ENCODE measurements around the gene PALB2. TPM values are rescaled to one million over a fixed set of nuclear protein-coding genes. Genes with fewer than 3 reads are reported as not detected.
"Not testable (repeated sequence)": the region's sequence is repeated elsewhere in the genome, so short reads cannot be mapped to it uniquely, and the experiment has no call there.

Gene PALB2
- total RNA-seq, 1 experiment from 2014 or later = 19.7 TPM

GRCh38 chr16:23587726-23588125 is 53.4 kb downstream of the PALB2 start:
- peaks cover 47% of the 10 kb centered on the region for H4K20me1 ChIP-seq (ENCODE audit: insufficient read depth, low read depth, low read length)
- no peaks in the 10 kb centered on the region for H3K9me2 ChIP-seq (replicated peaks; ENCODE audit: insufficient read depth, low read length)
- H3K4me3 ChIP-seq (ENCODE audit: low read length) = no peak overlapping the region
- no peak overlapping the region for H3K27ac ChIP-seq (ENCODE audit: low read length)
- no peak for DNase-seq
- peaks cover 46% of the 10 kb centered on the region; the same call in 1 of the 2 replicates for H3K36me3 ChIP-seq (ENCODE audit: insufficient read depth, low read length)
- H2AFZ ChIP-seq (ENCODE audit: low read length) = no peak overlapping the region
- no peaks in the 10 kb centered on the region for H3K9me3 ChIP-seq (ENCODE audit: low read length)
- H3K4me2 ChIP-seq (ENCODE audit: low read depth, low read length, poor library complexity, severe bottlenecking) = no peak overlapping the region
- H3K27me3 ChIP-seq (ENCODE audit: low read length) = no peaks in the 10 kb centered on the region
- no peaks in the 10 kb centered on the region for H3K4me1 ChIP-seq (ENCODE audit: low read length)
- H3K79me2 ChIP-seq (ENCODE audit: low read length) = peaks cover 61% of the 10 kb centered on the region
- H3K9ac ChIP-seq (ENCODE audit: low read length) = no peak overlapping the region

DNA sequence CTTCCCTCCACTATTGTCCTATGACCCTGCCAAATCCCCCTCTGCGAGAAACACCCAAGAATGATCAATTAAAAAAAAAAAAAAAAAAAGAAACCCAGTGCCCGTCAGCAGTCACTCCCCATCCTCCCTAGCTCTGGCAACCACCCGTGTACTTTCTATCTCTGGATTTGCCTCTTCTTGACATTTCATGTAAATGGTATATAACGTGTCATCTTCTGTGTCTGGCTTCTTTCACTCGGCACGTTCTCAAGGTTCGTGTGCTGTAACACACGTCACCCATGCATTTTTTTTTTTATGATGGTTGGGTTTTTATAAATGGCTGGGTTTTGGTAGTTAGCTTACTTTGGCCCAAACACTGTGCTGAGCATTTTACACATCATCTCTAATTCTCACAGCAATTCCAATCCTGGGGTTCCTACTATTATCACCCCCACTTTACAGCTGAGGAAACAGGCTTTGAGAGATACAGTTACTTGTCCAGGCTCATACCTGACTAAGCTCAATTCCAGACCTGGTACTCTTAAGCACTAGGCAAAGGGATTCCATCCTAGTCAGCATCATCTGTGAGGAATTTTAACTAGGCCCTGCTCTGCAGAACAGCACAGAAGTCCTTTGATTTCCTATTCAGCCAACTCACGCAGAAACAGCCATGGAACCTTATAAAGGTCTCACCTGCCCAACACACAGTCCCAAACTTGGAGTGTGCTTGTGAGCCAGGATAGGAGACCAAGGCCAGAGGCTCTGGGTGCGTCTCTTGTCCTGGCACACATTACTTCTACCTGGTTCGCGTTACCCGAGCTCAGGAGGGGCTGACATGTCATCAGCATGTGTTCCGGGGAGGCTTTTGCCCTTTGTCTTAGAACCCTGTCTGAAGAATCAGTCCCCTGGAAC is 56.7 kb downstream of the PALB2 start:
- Histone ChIP-seq H3K9me3 (ENCODE audit: low read length) (no peaks in the 10 kb centered on the region), H2AFZ (ENCODE audit: low read length) (no peak overlapping the region), H3K4me3 (ENCODE audit: low read length) (no peak overlapping the region), H3K4me2 (ENCODE audit: low read depth, low read length, poor library complexity, severe bottlenecking) (no peak overlapping the region), H3K36me3 (ENCODE audit: insufficient read depth, low read length) (peaks cover 26% of the 10 kb centered on the region; the same call in 1 of the 2 replicates), H3K27me3 (ENCODE audit: low read length) (no peaks in the 10 kb centered on the region), H3K9ac (ENCODE audit: low read length) (no peak overlapping the region), H3K4me1 (ENCODE audit: low read length) (no peaks in the 10 kb centered on the region), H4K20me1 (ENCODE audit: insufficient read depth, low read depth, low read length) (peaks cover 20% of the 10 kb centered on the region), H3K79me2 (ENCODE audit: low read length) (peaks cover 28% of the 10 kb centered on the region), H3K9me2 (replicated peaks; ENCODE audit: insufficient read depth, low read length) (no peaks in the 10 kb centered on the region), H3K27ac (ENCODE audit: low read length) (no peak overlapping the region)
- no peak for DNase-seq

GRCh38 chr16:23583271-23583670 is 57.8 kb downstream of the PALB2 start:
- H3K9me3 ChIP-seq (ENCODE audit: low read length); H3K4me2 ChIP-seq (ENCODE audit: low read depth, low read length, poor library complexity, severe bottlenecking); H3K4me3 ChIP-seq (ENCODE audit: low read length); H3K27ac ChIP-seq (ENCODE audit: low read length); H2AFZ ChIP-seq (ENCODE audit: low read length); H3K9me2 ChIP-seq (replicated peaks; ENCODE audit: insufficient read depth, low read length); DNase-seq; H3K9ac ChIP-seq (ENCODE audit: low read length); H3K27me3 ChIP-seq (ENCODE audit: low read length); H3K4me1 ChIP-seq (ENCODE audit: low read length): not testable (repeated sequence)
- Histone ChIP-seq H3K36me3 (ENCODE audit: insufficient read depth, low read length) (peaks cover 23% of the 10 kb centered on the region; the same call in 1 of the 2 replicates), H3K79me2 (ENCODE audit: low read length) (peaks cover 16% of the 10 kb centered on the region), H4K20me1 (ENCODE audit: insufficient read depth, low read depth, low read length) (peaks cover 15% of the 10 kb centered on the region)

DNA sequence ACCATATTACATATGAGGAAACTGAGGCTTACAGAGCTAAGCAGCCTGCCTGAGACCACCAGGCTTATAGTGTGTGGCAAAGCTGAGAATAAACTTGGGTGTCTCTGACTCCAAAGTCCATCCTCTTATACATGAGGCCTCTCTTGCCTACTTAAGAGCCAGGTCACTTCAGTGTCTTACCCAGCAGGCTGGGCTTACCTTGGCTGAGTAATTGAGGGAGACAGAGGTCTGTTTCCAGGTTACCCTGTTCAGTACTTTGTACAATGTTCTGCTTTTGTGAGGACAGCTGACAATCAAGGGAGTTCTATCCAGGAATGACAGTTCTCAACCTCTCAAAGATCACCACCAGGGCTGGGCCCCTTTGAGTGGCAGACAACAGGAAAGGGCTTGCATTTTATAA is 59.3 kb downstream of the PALB2 start:
- no peak for DNase-seq
- Histone ChIP-seq H3K27ac (ENCODE audit: low read length) (no peak overlapping the region), H3K36me3 (ENCODE audit: insufficient read depth, low read length) (peaks cover 23% of the 10 kb centered on the region; the same call in 1 of the 2 replicates), H3K9me3 (ENCODE audit: low read length) (no peaks in the 10 kb centered on the region), H2AFZ (ENCODE audit: low read length) (no peak overlapping the region), H3K4me3 (ENCODE audit: low read length) (no peak overlapping the region), H3K9me2 (replicated peaks; ENCODE audit: insufficient read depth, low read length) (no peaks in the 10 kb centered on the region), H3K27me3 (ENCODE audit: low read length) (no peaks in the 10 kb centered on the region), H3K9ac (ENCODE audit: low read length) (no peak overlapping the region), H3K79me2 (ENCODE audit: low read length) (0 out of 2 replicates have a peak, but pooled peaks cover 3% of the 10 kb centered on the region), H3K4me1 (ENCODE audit: low read length) (no peaks in the 10 kb centered on the region), H4K20me1 (ENCODE audit: insufficient read depth, low read depth, low read length) (peaks cover 8% of the 10 kb centered on the region; the same call in 1 of the 2 replicates), H3K4me2 (ENCODE audit: low read depth, low read length, poor library complexity, severe bottlenecking) (no peak overlapping the region)

- Histone ChIP-seq H3K36me3 (ENCODE audit: insufficient read depth, low read length) (peaks cover 23% of the 10 kb centered on the region; the same call in 1 of the 2 replicates), H3K9me2 (replicated peaks; ENCODE audit: insufficient read depth, low read length) (no peaks in the 10 kb centered on the region), H3K27me3 (ENCODE audit: low read length) (no peaks in the 10 kb centered on the region)
Observed at GRCh38 chr16:23580391-23580790, 60.7 kb downstream of the PALB2 start.

DNA sequence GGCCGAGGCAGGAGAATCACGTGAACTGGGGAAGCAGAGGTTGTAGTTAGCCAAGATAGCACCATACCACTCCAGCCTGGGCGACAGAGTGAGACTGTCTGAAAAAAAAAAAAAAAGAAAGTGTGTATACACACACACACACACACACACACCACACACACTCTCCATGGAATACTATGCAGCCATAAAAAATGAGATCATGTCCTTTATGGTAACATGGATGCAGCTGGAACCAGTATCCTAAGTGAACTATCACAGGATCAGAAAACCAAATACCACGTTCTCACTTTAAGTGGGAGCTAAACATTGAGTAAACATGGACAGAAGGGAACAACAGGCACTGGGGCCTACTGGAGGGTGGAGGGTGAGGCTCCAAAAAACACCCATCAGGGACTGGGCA is 61.7 kb downstream of the PALB2 start:
- no peak overlapping the region for H3K4me2 ChIP-seq (ENCODE audit: low read depth, low read length, poor library complexity, severe bottlenecking)
- no peaks in the 10 kb centered on the region for H3K4me1 ChIP-seq (ENCODE audit: low read length)
- no peak overlapping the region for H3K4me3 ChIP-seq (ENCODE audit: low read length)
- no peaks in the 10 kb centered on the region for H4K20me1 ChIP-seq (ENCODE audit: insufficient read depth, low read depth, low read length)
- no peak overlapping the region for H3K27ac ChIP-seq (ENCODE audit: low read length)
- H3K9ac ChIP-seq (ENCODE audit: low read length) = no peak overlapping the region
- H3K27me3 ChIP-seq (ENCODE audit: low read length) = no peaks in the 10 kb centered on the region
- H3K36me3 ChIP-seq (ENCODE audit: insufficient read depth, low read length) = peaks cover 13% of the 10 kb centered on the region; the same call in 1 of the 2 replicates
- no peak overlapping the region for H2AFZ ChIP-seq (ENCODE audit: low read length)
- DNase-seq = no peak
- H3K9me3 ChIP-seq (ENCODE audit: low read length) = no peaks in the 10 kb centered on the region
- H3K9me2 ChIP-seq (replicated peaks; ENCODE audit: insufficient read depth, low read length) = no peaks in the 10 kb centered on the region
- no peaks in the 10 kb centered on the region for H3K79me2 ChIP-seq (ENCODE audit: low read length)

More at GRCh38 chr16:23580391-23580790, 60.7 kb downstream of the PALB2 start:
- Histone ChIP-seq H3K4me2 (ENCODE audit: low read depth, low read length, poor library complexity, severe bottlenecking) (no peak overlapping the region), H3K9ac (ENCODE audit: low read length) (no peak overlapping the region), H3K9me3 (ENCODE audit: low read length) (no peaks in the 10 kb centered on the region), H3K79me2 (ENCODE audit: low read length) (no peaks in the 10 kb centered on the region), H2AFZ (ENCODE audit: low read length) (no peak overlapping the region), H3K27ac (ENCODE audit: low read length) (no peak overlapping the region), H4K20me1 (ENCODE audit: insufficient read depth, low read depth, low read length) (peaks cover 5% of the 10 kb centered on the region; the same call in 1 of the 2 replicates), H3K4me3 (ENCODE audit: low read length) (no peak overlapping the region), H3K4me1 (ENCODE audit: low read length) (no peaks in the 10 kb centered on the region)
- no peak for DNase-seq

DNA sequence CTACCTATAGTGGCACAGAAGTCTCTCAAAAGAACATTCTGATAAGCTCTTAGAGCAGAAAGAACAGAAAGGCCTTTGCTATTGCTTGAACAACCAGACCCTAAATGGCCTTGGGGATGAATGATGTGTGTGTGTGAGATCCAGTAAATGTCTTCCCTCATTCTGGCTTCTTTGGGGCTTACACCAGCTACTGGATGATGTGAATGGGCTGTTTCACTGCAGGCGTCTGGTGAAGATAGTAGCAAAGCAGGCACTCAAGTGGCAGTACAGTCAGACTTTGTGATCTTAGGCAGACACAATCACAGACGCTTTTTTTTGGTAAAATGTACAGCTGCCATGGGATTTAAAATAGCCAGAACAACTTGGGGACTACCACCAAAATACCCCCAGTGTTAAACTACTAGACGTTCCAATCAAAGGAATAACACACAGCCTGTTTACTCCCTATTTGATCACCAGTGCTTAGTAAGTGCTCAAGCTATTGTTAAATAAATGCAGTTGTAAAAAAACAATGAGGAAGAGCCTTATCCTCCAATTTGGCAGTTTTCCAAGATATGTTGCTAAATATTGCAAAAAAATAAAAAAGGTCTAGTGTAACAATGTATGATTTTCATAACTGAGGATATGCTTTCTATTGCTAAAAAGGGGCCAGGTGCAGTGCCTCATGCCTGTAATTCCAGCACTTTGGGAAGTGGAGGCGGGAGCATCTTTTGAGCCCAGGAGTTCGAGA is 62.8 kb downstream of the PALB2 start:
- H3K4me2 ChIP-seq (ENCODE audit: low read depth, low read length, poor library complexity, severe bottlenecking) = no peak overlapping the region
- H3K36me3 ChIP-seq (ENCODE audit: insufficient read depth, low read length) = peaks cover 11% of the 10 kb centered on the region; the same call in 1 of the 2 replicates
- no peak overlapping the region for H3K9ac ChIP-seq (ENCODE audit: low read length)

DNA sequence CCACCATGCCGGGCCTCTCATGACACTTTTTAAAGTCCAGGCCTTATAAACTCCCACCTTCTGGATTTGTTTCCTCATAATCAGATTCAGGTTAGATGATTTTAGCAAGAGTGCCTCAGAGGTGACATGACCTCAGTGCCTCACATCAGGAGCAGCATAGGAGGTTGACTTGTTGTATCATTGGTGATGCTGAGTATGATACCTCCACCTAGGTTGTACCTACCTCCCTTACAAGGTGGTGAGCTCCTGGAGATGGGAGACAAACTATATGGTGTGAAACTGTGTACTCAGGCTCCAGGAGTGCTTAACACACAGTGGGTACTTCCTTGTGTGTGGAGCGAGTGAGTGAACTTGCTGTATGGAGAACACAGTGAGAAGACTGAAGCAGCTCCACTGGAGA is 63.6 kb downstream of the PALB2 start:
- Histone ChIP-seq H3K9me3 (ENCODE audit: low read length) (no peaks in the 10 kb centered on the region), H3K4me3 (ENCODE audit: low read length) (no peak overlapping the region), H2AFZ (ENCODE audit: low read length) (no peak overlapping the region), H3K4me1 (ENCODE audit: low read length) (no peaks in the 10 kb centered on the region), H3K79me2 (ENCODE audit: low read length) (no peaks in the 10 kb centered on the region), H3K27me3 (ENCODE audit: low read length) (no peaks in the 10 kb centered on the region), H4K20me1 (ENCODE audit: insufficient read depth, low read depth, low read length) (no peaks in the 10 kb centered on the region), H3K4me2 (ENCODE audit: low read depth, low read length, poor library complexity, severe bottlenecking) (no peak overlapping the region), H3K27ac (ENCODE audit: low read length) (no peak overlapping the region), H3K36me3 (ENCODE audit: insufficient read depth, low read length) (peaks cover 11% of the 10 kb centered on the region; the same call in 1 of the 2 replicates), H3K9me2 (replicated peaks; ENCODE audit: insufficient read depth, low read length) (no peaks in the 10 kb centered on the region), H3K9ac (ENCODE audit: low read length) (no peak overlapping the region)
- DNase-seq = no peak

More for the DNA sequence above, 62.8 kb downstream of the PALB2 start:
- no peak overlapping the region for H3K27ac ChIP-seq (ENCODE audit: low read length)
- no peaks in the 10 kb centered on the region for H3K27me3 ChIP-seq (ENCODE audit: low read length)
- no peak overlapping the region for H3K4me3 ChIP-seq (ENCODE audit: low read length)
- H2AFZ ChIP-seq (ENCODE audit: low read length) = no peak overlapping the region
- H3K4me1 ChIP-seq (ENCODE audit: low read length) = no peaks in the 10 kb centered on the region
- no peaks in the 10 kb centered on the region for H3K9me2 ChIP-seq (replicated peaks; ENCODE audit: insufficient read depth, low read length)
- DNase-seq = no peak
- H3K9me3 ChIP-seq (ENCODE audit: low read length) = no peaks in the 10 kb centered on the region
- no peaks in the 10 kb centered on the region for H3K79me2 ChIP-seq (ENCODE audit: low read length)
- H4K20me1 ChIP-seq (ENCODE audit: insufficient read depth, low read depth, low read length) = no peaks in the 10 kb centered on the region
